Prostate gland (tissue), 2 donors: ENCODE measurements around the gene YIF1A.

Experiments
- CTCF ChIP-seq, 4 experiments: fragments of 200-600 bp in 2 of 4; fragments of 450-650 bp in 2 of 4; sonication (generic) in 2 of 4; IDR thresholded peaks; 1 replicate in 3 of 4; 2 replicates in 1 of 4; pipeline ENCODE4 v1.5.1; 2016 to 2019; ENCODE audit warnings: antibody characterized with exemption in 4 of 4, mild to moderate bottlenecking in 2 of 4, moderate library complexity in 2 of 4
- POLR2AphosphoS5 ChIP-seq: sonication (generic); formaldehyde crosslinking; IDR thresholded peaks from one replicate; pipeline ENCODE4 v1.6.1; 2017; ENCODE audit warnings: antibody characterized with exemption

GRCh38 chr11:66322732-66323427 is 33.9 kb upstream of the YIF1A start:
- TF ChIP-seq POLR2AphosphoS5 (no peak), CTCF (IDR thresholded peaks at IDR 0.05) (no peak)
